ENCODE measurements around the gene FAM187B. TPM values are rescaled to one million over a fixed set of nuclear protein-coding genes. Genes with fewer than 3 reads are reported as not detected.

Gene FAM187B
- total RNA-seq, 3 donors from 2014 or later: not detected

GRCh38 chr19:35249146-35249847 lies 20.8 kb upstream of the FAM187B start:
- no peak for TF ChIP-seq CTCF (IDR thresholded peaks at IDR 0.05)

GRCh38 chr19:35248310-35249145 lies 20.0 kb upstream of the FAM187B start, which contains the start of gene LSR:
Gene LSR (plus strand): TSS chr19:35249002. CDS start chr19:35249023, 21 bp downstream.
- peak; percentile 91 for ATAC-seq
- peak within 1 kb of the TSS; percentile 77 for H3K4me3 ChIP-seq
- H3K36me3 ChIP-seq (ENCODE audit: low read depth): no peaks in the 10 kb centered on the region
- TF ChIP-seq CTCF (IDR thresholded peaks at IDR 0.05): no peak
- H3K4me1 ChIP-seq (ENCODE audit: low read depth): peaks cover 20% of the 10 kb centered on the region
- intact Hi-C loops (cut with DNase I, micrococcal nuclease): loop anchor here in 1 of 2 donors (5.0 kb wide), 1 partner anchor 399 kb away; the partner anchor contains the start of gene COX6B1
- H3K9me3 ChIP-seq: no peaks in the 10 kb centered on the region
- peak; percentile 93 to 95 (median 93) for DNase-seq

More at GRCh38 chr19:35249146-35249847, 20.8 kb upstream of the FAM187B start:
- intact Hi-C loops (cut with DNase I, micrococcal nuclease): loop anchor here in 1 of 2 donors (5.0 kb wide), 1 partner anchor 398 kb away; the partner anchor contains the start of gene COX6B1
- peak in 2 of 3 donors; percentile 55 for DNase-seq
- ATAC-seq: peak; percentile 5
- no peaks in the 10 kb centered on the region for H3K36me3 ChIP-seq (ENCODE audit: low read depth)
- no peaks in the 10 kb centered on the region for H3K9me3 ChIP-seq
- peak overlapping the region; percentile 77 for H3K4me3 ChIP-seq
- H3K4me1 ChIP-seq (ENCODE audit: low read depth): peaks cover 20% of the 10 kb centered on the region

- peak; percentile 80 for ATAC-seq
- Histone ChIP-seq H3K9me3 (no peaks in the 10 kb centered on the region), H3K4me3 (peak overlapping the region; percentile 77), H3K36me3 (ENCODE audit: low read depth) (no peaks in the 10 kb centered on the region), H3K4me1 (ENCODE audit: low read depth) (peaks cover 20% of the 10 kb centered on the region)
- peak; percentile 92 to 94 (median 93) for DNase-seq
- intact Hi-C loops (cut with DNase I, micrococcal nuclease): loop anchor here in 1 of 2 donors (5.0 kb wide), 1 partner anchor 400 kb away; the partner anchor contains the start of gene COX6B1
- TF ChIP-seq CTCF (IDR thresholded peaks at IDR 0.05): peak; percentile 56
These were observed 19.2 kb upstream of the FAM187B start for GRCh38 chr19:35247526-35248309.

- H3K9me3 ChIP-seq: no peaks in the 10 kb centered on the region
- no peak overlapping the region for H3K4me3 ChIP-seq
- ATAC-seq (no peak), DNase-seq (no peak)
- no peaks in the 10 kb centered on the region for H3K36me3 ChIP-seq (ENCODE audit: low read depth)
- intact Hi-C loops (cut with DNase I, micrococcal nuclease): loop anchor here in 1 of 2 donors (5.0 kb wide), 1 partner anchor 401 kb away; the partner anchor contains the start of gene COX6B1
- TF ChIP-seq CTCF (IDR thresholded peaks at IDR 0.05): no peak
- H3K4me1 ChIP-seq (ENCODE audit: low read depth): peaks cover 20% of the 10 kb centered on the region
These were observed 18.0 kb upstream of the FAM187B start for GRCh38 chr19:35246466-35247092.
